HepG2 (cell line): ENCODE results near the gene PPP1R9A. TPM values are rescaled to one million over a fixed set of nuclear protein-coding genes. Genes with fewer than 3 reads are reported as not detected.

Experiments
- ATAC-seq: fragments of 200-7000 bp; cut with Tn5 transposase; 3 replicates; pipeline ENCODE4 v1.9.1; 2020; ENCODE audit warnings: mild to moderate bottlenecking, moderate library complexity
- BruUV-seq: library from RNA; stranded (reverse); fragments of 400-500 nt; replicated peaks from 2 replicates; lab custom pipeline; 2021; lab: Mats Ljungman, UMichigan
- CTCF ChIA-PET: fragments of 300-600 bp; formaldehyde crosslinking; extraction: SDS; loops from one replicate; lab custom pipeline; 2021; ENCODE audit warnings: low total read pairs, inconsistent platforms, low intra/inter-chr PET ratio; lab: Yijun Ruan, JAX
- POLR2A ChIA-PET: fragments of 350-600 bp; sonication (Branson Sonifier 250); formaldehyde crosslinking; loops from one replicate; lab custom pipeline; 2020; ENCODE audit warnings: antibody characterized with exemption, inconsistent platforms; lab: Yijun Ruan, JAX
- DNase-seq: peaks from one replicate; pipeline ENCODE4 v3.0.0-alpha.2; 2015; ENCODE audit warnings: low spot score
- FAIRE-seq: peaks from 3 replicates; lab custom pipeline; 2011; peaks lifted over from hg19 to GRCh38; lab: Jason Lieb, UNC
- H2AFZ ChIP-seq: one replicate; pipeline ENCODE4 v1.6.1; 2011; ENCODE audit warnings: low read length, inconsistent platforms
- H3K27ac ChIP-seq: fragments of 300-600 bp; 3 replicates; pipeline ENCODE4 v1.8.0; 2011; ENCODE audit warnings: mixed run types, mild to moderate bottlenecking, mixed read lengths, low read length, inconsistent platforms; ENCODE audit not compliant: insufficient read depth; ENCODE audit errors: extremely low read length
- H3K27me3 ChIP-seq, 2 experiments: fragments of 200-600 bp in 1 of 2; 2 replicates in 1 of 2; 3 replicates in 1 of 2; pipeline versions ENCODE4 v1.6.0 to v1.8.0; 2011; ENCODE audit warnings: low read length in 2 of 2, mild to moderate bottlenecking in 2 of 2, moderate library complexity in 2 of 2, inconsistent platforms in 1 of 2; ENCODE audit not compliant: insufficient read depth in 2 of 2, control insufficient read depth in 1 of 2
- H3K36me3 ChIP-seq, 2 experiments: fragments of 200-600 bp in 1 of 2; replicated peaks in 1 of 2; 2 replicates in 1 of 2; 3 replicates in 1 of 2; pipeline versions ENCODE4 v1.5.1 to v1.8.0; 2011; ENCODE audit warnings: low read length in 2 of 2, inconsistent platforms in 1 of 2; ENCODE audit not compliant: insufficient read depth in 2 of 2, control insufficient read depth in 1 of 2
- H3K4me1 ChIP-seq: 2 replicates; pipeline ENCODE4 v1.5.1; 2012; ENCODE audit warnings: low read length, inconsistent platforms; ENCODE audit not compliant: insufficient read depth
- H3K4me2 ChIP-seq: 2 replicates; pipeline ENCODE4 v1.6.0; 2011; ENCODE audit warnings: low read depth, low read length, inconsistent platforms
- H3K4me3 ChIP-seq, 3 experiments: fragments of 200-600 bp in 1 of 3; sonication (generic), shearing (Covaris generic) in 1 of 3; replicated peaks in 1 of 3; 2 replicates each; pipeline ENCODE4 v1.5.1; 2011 to 2016; ENCODE audit warnings: low read length in 3 of 3, inconsistent platforms in 2 of 3, low read depth in 2 of 3, mild to moderate bottlenecking in 2 of 3, control low read depth in 1 of 3, mixed read lengths in 1 of 3; ENCODE audit not compliant: insufficient read depth in 1 of 3
- H3K79me2 ChIP-seq: one replicate; pipeline ENCODE4 v1.6.1; 2011; ENCODE audit warnings: low read length, inconsistent platforms; ENCODE audit not compliant: insufficient read depth
- H3K9ac ChIP-seq: 2 replicates; pipeline ENCODE4 v1.6.0; 2011; ENCODE audit warnings: mild to moderate bottlenecking, low read depth, low read length, inconsistent platforms; ENCODE audit not compliant: insufficient read depth
- H3K9me3 ChIP-seq: 2 replicates; pipeline ENCODE4 v1.5.1; 2012; ENCODE audit warnings: mild to moderate bottlenecking, low read length
- H4K20me1 ChIP-seq: 2 replicates; pipeline ENCODE4 v1.6.0; 2011; ENCODE audit warnings: inconsistent platforms, mild to moderate bottlenecking, low read length, moderate library complexity; ENCODE audit not compliant: insufficient read depth
- CCDC6 ChIP-seq: sonication (generic); formaldehyde crosslinking; IDR thresholded peaks from 2 replicates; pipeline ENCODE4 v1.8.1; 2022; ENCODE audit warnings: mild to moderate bottlenecking, missing genetic modification reagents, moderate library complexity
- HIC2 ChIP-seq: sonication (generic); formaldehyde crosslinking; IDR thresholded peaks from 2 replicates; pipeline ENCODE4 v1.9.0; 2022; ENCODE audit warnings: low read depth, missing genetic modification reagents
- JDP2 ChIP-seq: sonication (generic); formaldehyde crosslinking; IDR thresholded peaks from 2 replicates; pipeline ENCODE4 v1.8.1; 2022; ENCODE audit warnings: missing genetic modification reagents, borderline replicate concordance
- SALL1 ChIP-seq: sonication (generic); formaldehyde crosslinking; IDR thresholded peaks from 2 replicates; pipeline ENCODE4 v1.8.0; 2022; ENCODE audit warnings: mild to moderate bottlenecking, missing genetic modification reagents
- ZBTB44 ChIP-seq: sonication (generic); formaldehyde crosslinking; IDR thresholded peaks from 2 replicates; pipeline ENCODE4 v1.4.0; 2020; ENCODE audit warnings: missing genetic modification reagents
- ZKSCAN8 ChIP-seq: IDR thresholded peaks from 2 replicates; pipeline ENCODE4 v1.6.1; 2016; ENCODE audit warnings: borderline replicate concordance, missing genetic modification reagents, missing compliant biosample characterization
- ZNF552 ChIP-seq: sonication (generic); formaldehyde crosslinking; IDR thresholded peaks from 2 replicates; pipeline ENCODE4 v1.9.0; 2022; ENCODE audit warnings: missing genetic modification reagents, mild to moderate bottlenecking, borderline replicate concordance
- ZNF652 ChIP-seq: IDR thresholded peaks from 2 replicates; pipeline ENCODE4 v1.6.1; 2016; ENCODE audit warnings: low read depth, borderline replicate concordance
- WGBS: methylation state at CpG from one replicate; pipeline ENCODE4 v1.1.6; 2017; ENCODE audit warnings: low lambda C conversion rate; 5-methylcytosine and 5-hydroxymethylcytosine counted together
- in situ Hi-C: cut with HindIII; loops from 2 replicates; pipeline ENCODE4 v1.10.0; 2017; ENCODE audit warnings: low pct_unique_long_range_greater_than_20kb; ENCODE audit not compliant: extremely low pct_ligation_motif_present
- intact Hi-C: fragments of 100-400 bp; cut with micrococcal nuclease; formaldehyde crosslinking; loops from one replicate; pipeline ENCODE4 v1.10.0; 2022; ENCODE audit not compliant: unreplicated experiment
- polyA plus RNA-seq, 8 experiments: library from polyadenylated mRNA; depleted of rRNA in 3 of 8; stranded (reverse) in 7 of 8; unstranded in 1 of 8; fragments of >200 nt; fragmentation: Illumina TruSeq in 4 of 8; extraction: Trizol in 4 of 8; gene quantifications; 2 replicates each; pipeline versions ENCODE4 v1.2.1 to v1.2.3, GENCODE V29; 2011 to 2016; ENCODE audit warnings: low read depth in 4 of 8, missing spikeins in 1 of 8, mixed read lengths in 1 of 8; ENCODE audit not compliant: insufficient read depth in 1 of 8
- total RNA-seq, 5 experiments: library from RNA; depleted of rRNA; stranded (reverse); fragments of >200 nt; fragmentation: Illumina TruSeq; extraction: Trizol; gene quantifications; 2 replicates each; pipeline ENCODE4 v1.2.3, GENCODE V29; 2016; ENCODE audit warnings: low read depth in 1 of 5
- TF ChIP-seq, protein P1 (sequence below): sonication (generic); formaldehyde crosslinking; IDR thresholded peaks from 2 replicates; pipeline ENCODE4 v1.5.1; 2020; ENCODE audit warnings: missing genetic modification reagents, mild to moderate bottlenecking, borderline replicate concordance

The PPP1R9A gene
- total and polyA plus RNA-seq, 2 of the 13 experiments (the other 11 are each of a cell fraction or from before 2014, with no cell fraction given), result 11.4 to 31.9 TPM

DNA sequence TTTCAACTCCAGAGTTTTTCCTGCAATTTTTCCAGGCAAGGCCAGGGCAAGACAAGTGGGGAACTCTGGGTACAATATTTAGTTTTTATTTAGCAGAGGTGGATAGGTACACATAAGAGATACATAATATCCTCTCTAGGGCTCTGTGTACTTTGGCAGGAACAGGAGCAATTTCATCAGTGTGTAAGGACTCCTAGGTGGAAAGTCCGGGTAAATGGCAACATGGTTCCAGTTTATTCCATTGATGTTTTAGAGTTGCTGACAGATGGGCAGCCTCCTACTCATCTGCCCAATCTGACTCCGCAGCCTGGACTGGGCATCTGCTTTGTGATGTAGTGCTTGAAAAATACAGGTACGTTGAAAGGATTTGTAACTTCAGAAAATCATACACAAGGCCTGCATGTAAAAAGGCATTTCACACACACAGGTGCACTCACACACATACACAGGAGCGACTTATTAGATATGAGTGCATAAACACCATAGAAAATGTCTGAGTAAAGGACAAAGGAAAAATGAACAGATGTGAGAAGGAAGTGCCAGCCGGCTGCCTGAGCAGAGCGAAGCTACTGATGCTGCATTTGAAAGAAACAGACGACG is 411.2 kb downstream of the PPP1R9A start (continued):
- TF ChIP-seq JDP2 (CRISPR knock-in tag), result no peak

- H3K27ac ChIP-seq, result no peak overlapping the region
- 94% methylated on average over 1 of the region's 1 CpG for WGBS
- in situ Hi-C loops, result no loop called here
These were observed 412.2 kb downstream of the PPP1R9A start for GRCh38 chr7:95319570-95319969.

More at GRCh38 chr7:95319570-95319969, 412.2 kb downstream of the PPP1R9A start:
- CTCF ChIA-PET, result no interaction called here
- Histone ChIP-seq H2AFZ (no peak overlapping the region), H3K79me2 (no peaks in the 10 kb centered on the region), H3K27me3 (no peaks in the 10 kb centered on the region; a peak in 1 of 5 replicates), H3K36me3 (no peaks in the 10 kb centered on the region), H3K9ac (no peak overlapping the region), H3K4me1 (peaks cover 43% of the 10 kb centered on the region), H3K4me2 (no peak overlapping the region), H4K20me1 (no peaks in the 10 kb centered on the region), H3K4me3 (no peak overlapping the region), H3K9me3 (no peaks in the 10 kb centered on the region)
- TF ChIP-seq ZNF552 (CRISPR knock-in tag) (no peak), CCDC6 (no peak), SALL1 (CRISPR knock-in tag) (no peak), HIC2 (CRISPR knock-in tag) (no peak), ZBTB44 (CRISPR knock-in tag) (no peak), ZNF652 (CRISPR knock-in tag) (no peak), ZKSCAN8 (no peak)
- TF ChIP-seq, protein P1, sequence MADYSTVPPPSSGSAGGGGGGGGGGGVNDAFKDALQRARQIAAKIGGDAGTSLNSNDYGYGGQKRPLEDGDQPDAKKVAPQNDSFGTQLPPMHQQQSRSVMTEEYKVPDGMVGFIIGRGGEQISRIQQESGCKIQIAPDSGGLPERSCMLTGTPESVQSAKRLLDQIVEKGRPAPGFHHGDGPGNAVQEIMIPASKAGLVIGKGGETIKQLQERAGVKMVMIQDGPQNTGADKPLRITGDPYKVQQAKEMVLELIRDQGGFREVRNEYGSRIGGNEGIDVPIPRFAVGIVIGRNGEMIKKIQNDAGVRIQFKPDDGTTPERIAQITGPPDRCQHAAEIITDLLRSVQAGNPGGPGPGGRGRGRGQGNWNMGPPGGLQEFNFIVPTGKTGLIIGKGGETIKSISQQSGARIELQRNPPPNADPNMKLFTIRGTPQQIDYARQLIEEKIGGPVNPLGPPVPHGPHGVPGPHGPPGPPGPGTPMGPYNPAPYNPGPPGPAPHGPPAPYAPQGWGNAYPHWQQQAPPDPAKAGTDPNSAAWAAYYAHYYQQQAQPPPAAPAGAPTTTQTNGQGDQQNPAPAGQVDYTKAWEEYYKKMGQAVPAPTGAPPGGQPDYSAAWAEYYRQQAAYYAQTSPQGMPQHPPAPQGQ, result no peak
- no peak for FAIRE-seq
- POLR2A ChIA-PET, result no interaction called here
- BruUV-seq, result no TSS peak
- intact Hi-C loops, result no loop called here
- DNase-seq, result no peak
- no peak for ATAC-seq
